ENCODE results near the gene FOXB1.
A peak's percentile ranks its signal among the peaks of the same experiment; 100 is the strongest.

FOXB1 gene

DNA sequence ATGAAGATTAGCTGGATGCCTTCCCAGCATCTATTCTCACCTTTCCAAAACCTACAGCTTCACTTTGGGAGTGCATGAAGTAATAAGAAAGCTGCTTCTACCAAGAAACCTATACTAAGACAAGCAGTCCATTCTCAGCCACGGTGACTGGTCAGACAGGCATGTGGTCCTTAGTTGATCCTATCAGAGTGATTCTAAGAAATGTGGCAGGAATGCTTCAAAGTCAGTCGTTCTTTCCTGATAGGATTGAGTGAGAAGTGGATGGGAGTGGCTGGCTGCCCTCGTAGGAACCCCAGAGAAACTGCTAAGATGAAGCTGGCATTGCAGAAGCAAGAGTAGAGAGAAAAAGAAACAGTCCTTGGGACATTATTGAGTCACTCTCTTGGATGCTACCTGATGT, 16.6 kb downstream of the FOXB1 start:
- TF ChIP-seq POLR2A (IDR thresholded peaks at IDR 0.05; ENCODE audit: low read depth, low read length), result no peak
- DNase-seq (ENCODE audit: insufficient read length, low spot score), result no peak
- no peak for FAIRE-seq

DNA sequence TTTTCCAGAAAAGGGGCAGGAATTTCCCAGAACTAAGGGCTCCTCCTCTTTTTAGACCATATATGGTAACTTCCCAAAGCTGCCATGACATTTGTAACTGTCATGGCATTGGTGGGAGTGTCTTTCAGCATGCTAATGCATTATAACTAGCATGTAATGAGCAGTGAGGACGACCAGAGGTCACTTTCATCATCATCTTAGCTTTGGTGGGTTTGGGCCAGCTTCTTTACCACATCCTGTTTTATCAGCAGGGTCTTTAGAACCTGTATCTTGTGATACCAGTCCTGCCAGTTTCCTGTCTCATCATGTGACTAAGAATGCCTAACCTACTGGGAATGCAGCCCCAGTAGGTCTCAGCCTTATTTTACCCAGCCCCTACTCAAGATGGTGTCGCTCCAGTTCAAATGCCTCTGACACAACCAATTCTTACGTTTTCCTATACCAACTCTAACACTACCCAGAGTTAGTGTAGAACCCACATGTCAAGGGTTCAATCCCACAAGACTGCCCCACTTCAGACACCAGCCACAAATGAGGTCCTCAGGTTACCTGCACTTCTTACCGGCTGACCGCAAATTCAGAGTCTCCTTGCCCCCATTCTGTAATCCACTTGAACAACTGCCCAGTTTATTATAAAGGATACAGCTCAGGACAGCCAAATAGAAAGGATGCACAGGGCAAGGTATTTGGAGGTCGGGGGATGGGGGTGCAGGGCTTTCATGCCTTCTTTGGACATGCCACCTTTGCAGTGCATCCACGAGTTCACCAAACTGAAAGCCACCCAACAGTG, 17.7 kb downstream of the FOXB1 start:
- no peak for TF ChIP-seq POLR2A (IDR thresholded peaks at IDR 0.05; ENCODE audit: low read depth, low read length)
- FAIRE-seq (no peak), DNase-seq (ENCODE audit: insufficient read length, low spot score) (no peak)

DNA sequence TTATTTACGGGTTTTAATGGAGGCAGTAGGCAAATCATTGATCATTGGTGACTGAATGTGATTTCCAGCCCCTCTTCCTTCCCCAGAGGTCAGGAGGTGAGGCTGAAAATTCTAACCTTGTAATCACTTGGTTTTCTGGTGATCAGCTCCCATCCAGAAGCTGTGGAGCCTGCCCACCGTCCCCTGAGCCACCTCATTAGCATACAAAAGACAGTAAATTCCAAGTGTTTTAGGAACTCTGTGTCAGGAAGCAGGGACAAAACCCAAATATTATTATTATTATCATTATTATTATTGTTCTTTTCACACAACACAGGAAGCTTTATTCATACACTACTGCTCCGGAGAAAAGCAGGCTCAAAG, 18.2 kb downstream of the FOXB1 start:
- DNase-seq (ENCODE audit: insufficient read length, low spot score), result no peak
- FAIRE-seq, result no peak
- TF ChIP-seq POLR2A (IDR thresholded peaks at IDR 0.05; ENCODE audit: low read depth, low read length), result no peak

DNA sequence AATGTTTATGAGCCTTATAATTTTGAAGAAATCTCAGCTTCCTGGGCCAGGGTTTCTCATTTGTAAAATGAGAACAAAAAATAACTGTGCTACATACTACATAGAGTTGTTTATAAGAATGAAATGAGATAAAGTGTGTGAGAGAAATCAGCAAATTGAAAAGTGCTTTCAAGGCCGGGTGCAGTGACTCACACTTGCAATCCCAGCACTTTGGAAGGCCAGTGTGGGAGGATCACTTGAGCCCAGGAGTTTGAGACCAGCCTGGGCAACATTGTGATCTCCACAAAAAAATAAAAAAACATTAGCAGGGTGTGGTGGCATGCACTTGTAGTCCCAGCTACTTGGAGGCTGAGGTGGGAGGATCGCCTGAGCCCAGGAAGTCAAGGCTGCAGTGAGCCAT, 22.4 kb downstream of the FOXB1 start:
- peak; percentile 20 for FAIRE-seq
- TF ChIP-seq POLR2A (IDR thresholded peaks at IDR 0.05; ENCODE audit: low read depth, low read length), result no peak
- no peak for DNase-seq (ENCODE audit: insufficient read length, low spot score)

DNA sequence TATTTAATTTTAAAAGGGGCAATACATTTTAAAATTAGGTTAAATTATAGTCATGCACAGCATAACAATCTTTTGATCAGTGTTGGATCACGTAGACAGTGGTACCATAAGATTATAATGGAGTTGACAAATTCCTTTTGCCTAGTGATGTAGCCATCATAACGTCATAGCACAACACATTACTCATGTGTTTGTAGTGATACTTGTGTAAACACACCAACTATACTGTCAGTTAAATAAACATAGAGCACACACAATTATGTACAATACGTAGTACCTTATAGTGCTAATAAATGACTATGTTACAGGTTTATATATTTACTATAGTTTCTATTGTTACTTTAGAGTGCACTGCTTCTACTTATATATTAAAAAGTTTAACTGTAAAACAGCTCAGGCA, 31.2 kb downstream of the FOXB1 start:
- DNase-seq (ENCODE audit: insufficient read length, low spot score) (no peak), FAIRE-seq (no peak)
- TF ChIP-seq POLR2A (IDR thresholded peaks at IDR 0.05; ENCODE audit: low read depth, low read length), result no peak

DNA sequence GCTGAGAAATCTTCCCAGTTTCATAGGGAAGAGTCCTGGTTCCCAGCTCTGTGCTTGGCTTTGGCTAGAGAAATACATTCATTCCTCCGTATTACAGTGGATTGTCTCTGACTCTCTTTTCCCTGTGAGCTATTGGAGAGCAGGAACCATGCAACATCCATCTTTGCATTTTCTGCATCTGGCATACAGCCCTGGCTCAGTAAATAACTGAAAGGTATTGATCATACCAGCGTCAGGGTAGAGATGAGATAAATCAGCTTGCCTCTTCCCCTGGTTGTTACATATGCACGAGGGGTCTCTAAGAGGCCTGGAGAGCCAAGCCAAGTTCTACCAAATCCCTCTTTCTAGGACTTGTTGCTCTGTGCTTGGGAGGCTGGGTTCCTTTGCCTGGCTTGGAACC, 35.2 kb downstream of the FOXB1 start:
- no peak for TF ChIP-seq POLR2A (IDR thresholded peaks at IDR 0.05; ENCODE audit: low read depth, low read length)
- DNase-seq (ENCODE audit: insufficient read length, low spot score) (no peak), FAIRE-seq (no peak)

DNA sequence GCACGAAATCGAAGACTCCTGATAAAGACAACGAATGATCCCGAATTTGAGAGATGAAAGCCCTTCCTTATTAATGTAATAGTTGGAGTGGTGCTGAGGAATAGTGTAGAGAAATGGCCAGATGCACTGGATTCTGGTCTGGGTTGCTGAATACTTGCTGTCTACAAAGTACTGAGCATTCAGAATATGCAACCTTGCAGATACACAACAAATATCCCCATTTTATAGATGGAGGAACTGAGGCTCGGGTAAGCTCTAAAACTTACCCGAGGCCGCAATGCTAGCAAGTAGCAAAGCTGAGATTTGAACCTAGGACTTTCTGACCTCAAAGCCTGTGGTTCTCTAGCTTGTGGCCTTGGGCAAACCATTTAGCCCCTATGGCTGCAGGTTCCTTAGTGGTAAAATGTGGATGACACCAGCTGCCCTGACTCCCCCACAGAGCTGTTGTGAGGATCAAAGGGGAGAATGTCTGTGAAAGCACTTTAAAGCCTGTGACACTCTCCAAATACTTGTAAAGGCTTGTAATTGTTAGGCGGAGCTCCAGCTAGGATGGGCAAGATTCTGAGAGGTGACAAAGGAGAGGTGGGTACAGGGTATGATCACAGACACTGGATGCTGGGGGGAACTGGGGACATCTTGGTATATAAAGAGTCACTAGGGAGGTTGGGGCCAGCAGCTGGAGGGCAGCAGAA, 39.8 kb downstream of the FOXB1 start:
- FAIRE-seq (no peak), DNase-seq (ENCODE audit: insufficient read length, low spot score) (no peak)
- no peak for TF ChIP-seq POLR2A (IDR thresholded peaks at IDR 0.05; ENCODE audit: low read depth, low read length)

DNA sequence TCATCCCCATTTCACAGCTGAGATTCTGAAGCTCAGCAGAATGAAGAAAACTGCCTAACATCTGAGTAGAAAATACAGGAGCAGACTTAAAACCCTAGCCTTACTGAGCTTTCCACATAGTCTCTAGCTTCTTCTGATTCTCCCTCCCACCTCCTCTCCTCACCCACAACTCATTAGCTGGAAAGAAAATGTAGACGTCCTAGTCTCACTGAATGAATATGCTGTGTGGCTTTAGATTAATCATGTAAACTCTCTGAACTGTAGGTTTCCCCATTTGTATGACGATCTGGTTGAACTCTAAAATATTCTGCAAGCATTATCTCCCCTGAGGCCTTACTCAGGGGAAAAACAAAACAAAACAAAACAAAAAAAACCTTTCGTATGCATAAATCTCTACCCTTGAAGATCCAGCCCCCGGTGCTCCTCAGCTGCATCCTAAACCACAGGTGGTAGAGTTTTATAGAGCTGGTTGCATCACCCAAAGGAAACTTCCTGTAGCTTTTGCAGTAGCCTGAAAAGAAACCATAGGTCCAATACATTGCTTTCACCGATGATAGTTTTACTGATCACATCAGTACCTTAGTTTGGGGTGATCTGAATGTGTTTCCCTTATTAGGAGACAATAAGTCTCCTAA, 40.6 kb downstream of the FOXB1 start:
- FAIRE-seq (no peak), DNase-seq (ENCODE audit: insufficient read length, low spot score) (no peak)
- no peak for TF ChIP-seq POLR2A (IDR thresholded peaks at IDR 0.05; ENCODE audit: low read depth, low read length)

DNA sequence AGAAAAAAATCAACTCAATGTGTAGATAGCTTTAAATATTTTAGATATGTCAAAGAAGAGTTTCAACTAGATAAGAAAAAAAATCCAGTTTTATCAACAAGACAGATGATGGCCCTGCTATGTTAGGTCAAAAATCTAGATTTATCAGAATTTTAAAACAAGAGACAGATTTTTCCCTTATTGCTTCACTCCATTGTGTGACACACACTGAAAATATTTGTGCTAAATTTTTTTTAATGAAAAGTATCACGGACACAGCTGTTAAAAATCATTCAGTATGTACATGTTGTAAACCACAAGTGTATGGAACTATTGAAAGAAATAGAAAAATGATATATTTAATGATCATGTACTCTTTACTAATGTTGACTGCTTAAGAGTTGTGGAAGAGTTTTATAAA, 43.6 kb downstream of the FOXB1 start:
- DNase-seq (ENCODE audit: insufficient read length, low spot score) (no peak), FAIRE-seq (no peak)
- no peak for TF ChIP-seq POLR2A (IDR thresholded peaks at IDR 0.05; ENCODE audit: low read depth, low read length)

DNA sequence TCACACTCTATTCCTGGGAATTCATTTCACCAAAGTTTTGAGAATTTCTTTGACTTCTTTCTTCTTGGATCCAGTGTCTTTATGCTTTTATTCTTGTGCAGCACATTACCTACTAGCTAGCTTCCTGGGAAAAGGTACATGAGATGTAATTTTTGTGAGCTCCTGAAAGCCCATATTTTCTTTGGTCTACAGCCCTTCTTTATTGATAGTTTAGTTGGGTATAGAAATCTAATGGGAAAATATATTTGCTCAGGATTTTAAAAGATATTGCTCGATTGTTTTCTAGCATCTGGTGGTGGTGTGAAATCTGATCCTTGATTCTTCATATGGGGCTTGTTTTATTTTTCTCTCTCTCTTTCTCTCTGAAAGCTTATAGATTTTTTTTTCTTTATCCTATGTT, 45.8 kb downstream of the FOXB1 start:
- TF ChIP-seq POLR2A (IDR thresholded peaks at IDR 0.05; ENCODE audit: low read depth, low read length), result no peak
- FAIRE-seq (no peak), DNase-seq (ENCODE audit: insufficient read length, low spot score) (no peak)

DNA sequence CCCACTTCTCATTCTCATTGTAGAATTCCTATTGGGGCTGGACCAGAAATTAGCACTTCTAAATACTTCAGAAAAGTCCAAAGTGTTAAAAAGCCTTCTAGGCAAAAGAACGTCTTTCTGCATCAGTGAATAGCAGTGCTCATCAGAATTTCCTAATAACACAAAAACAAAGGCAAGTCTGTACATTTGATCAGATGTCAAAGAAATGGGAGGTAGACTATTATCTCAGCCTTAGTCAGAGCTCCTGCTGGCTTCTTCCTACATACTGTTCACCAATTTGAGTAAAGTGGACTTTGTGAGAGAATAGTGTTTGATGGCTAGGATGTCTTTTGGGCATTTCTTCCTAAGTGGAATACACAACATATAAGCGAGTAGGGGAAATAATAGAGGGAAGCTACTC, 48.7 kb downstream of the FOXB1 start:
- peak; percentile 33 for FAIRE-seq
- DNase-seq (ENCODE audit: insufficient read length, low spot score), result no peak
- TF ChIP-seq POLR2A (IDR thresholded peaks at IDR 0.05; ENCODE audit: low read depth, low read length), result no peak

DNA sequence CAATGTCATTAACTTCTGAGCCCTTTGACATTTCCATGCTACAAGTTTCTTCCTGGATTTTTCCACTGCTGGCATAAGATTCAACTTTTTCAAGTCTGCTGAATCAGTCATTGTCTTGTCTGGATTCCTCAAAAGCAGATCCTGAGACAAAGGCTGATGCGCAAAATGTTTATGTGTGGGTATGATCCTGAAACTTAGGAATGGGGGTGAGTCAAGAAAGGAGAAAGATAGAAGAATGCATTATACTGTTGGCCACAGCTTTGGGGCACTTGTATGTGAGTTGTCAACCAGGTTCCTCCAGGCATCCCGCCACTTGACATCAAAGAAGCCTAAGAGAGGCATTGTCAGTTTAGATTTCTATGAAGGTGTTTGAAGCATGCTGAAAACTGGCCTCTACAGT, 50.4 kb downstream of the FOXB1 start:
- TF ChIP-seq POLR2A (IDR thresholded peaks at IDR 0.05; ENCODE audit: low read depth, low read length), result no peak
- FAIRE-seq (no peak), DNase-seq (ENCODE audit: insufficient read length, low spot score) (no peak)
